SK-N-SH (cell line): ENCODE measurements around the gene JAKMIP1. TPM values are rescaled to one million over a fixed set of nuclear protein-coding genes. Genes with fewer than 3 reads are reported as not detected.

ENCODE experiments used
- CTCF ChIA-PET: fragments of 300-600, 350-600 bp; formaldehyde crosslinking; extraction: SDS; loops from one replicate; lab custom pipeline; 2021; lab: Yijun Ruan, JAX
- POLR2A ChIA-PET: fragments of 350-600 bp; sonication (Branson Sonifier 250); formaldehyde crosslinking; extraction: SDS; loops from one replicate; lab custom pipeline; 2020; ENCODE audit warnings: antibody characterized with exemption, inconsistent platforms; lab: Yijun Ruan, JAX
- DNase-seq: peaks from one replicate; pipeline ENCODE4 v3.0.0; 2012
- H2AFZ ChIP-seq: fragments of 200-600 bp; sonication (generic); 2 replicates; pipeline ENCODE4 v1.8.1; 2016; ENCODE audit warnings: antibody characterized with exemption, mild to moderate bottlenecking, low read depth
- H3F3A ChIP-seq: fragments of 200-600 bp; sonication (generic); replicated peaks from 2 replicates; pipeline ENCODE3; 2016; ENCODE audit warnings: antibody characterized with exemption, mild to moderate bottlenecking; ENCODE audit not compliant: insufficient read depth
- H3K27ac ChIP-seq, 2 experiments: fragments of 200-500 bp in 1 of 2; fragments of 200-600 bp in 1 of 2; sonication (Bioruptor generic) in 1 of 2; sonication (generic), shearing (Covaris generic) in 1 of 2; 2 replicates each; pipeline versions ENCODE4 v1.5.1 to v1.6.1; 2014 to 2016; ENCODE audit warnings: low read depth in 2 of 2, inconsistent platforms in 1 of 2, low read length in 1 of 2, mild to moderate bottlenecking in 1 of 2, mixed read lengths in 1 of 2
- H3K27me3 ChIP-seq: fragments of 200-600 bp; sonication (generic), shearing (Covaris generic); 2 replicates; pipeline ENCODE4 v1.6.1; 2016; ENCODE audit warnings: mixed run types; ENCODE audit not compliant: insufficient read depth
- H3K36me3 ChIP-seq, 2 experiments: fragments of 200-500 bp in 1 of 2; fragments of 200-600 bp in 1 of 2; sonication (Bioruptor generic) in 1 of 2; sonication (generic) in 1 of 2; replicated peaks in 1 of 2; 2 replicates each; pipeline versions ENCODE3 to v1.5.1; 2014 to 2016; ENCODE audit warnings: low read length in 1 of 2, mild to moderate bottlenecking in 1 of 2; ENCODE audit not compliant: insufficient read depth in 2 of 2, control insufficient read depth in 1 of 2
- H3K4me1 ChIP-seq, 2 experiments: fragments of 200-500 bp in 1 of 2; fragments of 200-600 bp in 1 of 2; sonication (Bioruptor generic) in 1 of 2; sonication (generic), shearing (Covaris generic) in 1 of 2; 2 replicates each; pipeline versions ENCODE4 v1.5.1 to v1.6.1; 2014 to 2016; ENCODE audit warnings: low read depth in 1 of 2, low read length in 1 of 2, mixed run types in 1 of 2; ENCODE audit not compliant: insufficient read depth in 2 of 2, control insufficient read depth in 1 of 2
- H3K4me2 ChIP-seq: fragments of 200-600 bp; sonication (generic), shearing (Covaris generic); 2 replicates; pipeline ENCODE4 v1.6.1; 2017; ENCODE audit warnings: mixed run types
- H3K4me3 ChIP-seq, 2 experiments: fragments of 200-500 bp in 1 of 2; fragments of 200-600 bp in 1 of 2; sonication (Bioruptor generic) in 1 of 2; sonication (generic), shearing (Covaris generic) in 1 of 2; 2 replicates each; pipeline versions ENCODE4 v1.5.1 to v1.8.1; 2014 to 2016; ENCODE audit warnings: low read depth in 2 of 2, inconsistent platforms in 1 of 2, low read length in 1 of 2, mild to moderate bottlenecking in 1 of 2, mixed read lengths in 1 of 2, moderate library complexity in 1 of 2
- H3K79me2 ChIP-seq: fragments of 200-600 bp; sonication (generic); 2 replicates; pipeline ENCODE4 v1.8.1; 2017; ENCODE audit warnings: mild to moderate bottlenecking; ENCODE audit not compliant: insufficient read depth
- H3K9ac ChIP-seq: fragments of 200-600 bp; sonication (generic); 2 replicates; pipeline ENCODE4 v1.6.1; 2017; ENCODE audit warnings: mixed run types
- H3K9me2 ChIP-seq: fragments of 200-600 bp; sonication (generic); 2 replicates; pipeline ENCODE4 v1.6.1; 2017; ENCODE audit warnings: mixed run types
- H3K9me3 ChIP-seq: fragments of 200-600 bp; sonication (generic); 2 replicates; pipeline ENCODE4 v1.6.1; 2017; ENCODE audit warnings: mixed run types, mild to moderate bottlenecking, moderate library complexity
- H4K20me1 ChIP-seq: fragments of 200-600 bp; sonication (generic); 2 replicates; pipeline ENCODE4 v1.6.1; 2017; ENCODE audit warnings: mild to moderate bottlenecking, mixed run types; ENCODE audit not compliant: insufficient read depth
- ELF1 ChIP-seq: IDR thresholded peaks from 2 replicates; pipeline ENCODE4 v1.4.0; 2012
- FOSL2 ChIP-seq: IDR thresholded peaks from 2 replicates; pipeline ENCODE4 v1.4.0; 2012; ENCODE audit warnings: low read depth, mild to moderate bottlenecking, moderate library complexity, borderline replicate concordance
- FOXJ3 ChIP-seq: sonication (generic); formaldehyde crosslinking; IDR thresholded peaks from 2 replicates; pipeline ENCODE4 v1.5.1; 2020; ENCODE audit warnings: mild to moderate bottlenecking, missing genetic modification reagents
- FOXM1 ChIP-seq: IDR thresholded peaks from 2 replicates; pipeline ENCODE4 v1.4.0; 2012; ENCODE audit warnings: low read depth, mild to moderate bottlenecking
- MXI1 ChIP-seq: IDR thresholded peaks from 2 replicates; pipeline ENCODE4 v1.6.1; 2012; ENCODE audit warnings: mild to moderate bottlenecking, low read depth, low read length, improper control_type of control experiment
- NFIC ChIP-seq: IDR thresholded peaks from 2 replicates; pipeline ENCODE4 v1.4.0; 2012; ENCODE audit warnings: borderline replicate concordance
- NRF1 ChIP-seq: IDR thresholded peaks from 2 replicates; pipeline ENCODE4 v1.6.1; 2012; ENCODE audit warnings: low read depth, mild to moderate bottlenecking, low read length
- PBX3 ChIP-seq: IDR thresholded peaks from 2 replicates; pipeline ENCODE4; 2012
- RCOR1 ChIP-seq: fragments of 150-350 bp; IDR thresholded peaks from 2 replicates; pipeline ENCODE4 v1.6.1; 2017; ENCODE audit warnings: antibody characterized with exemption, low read length
- RXRA ChIP-seq: IDR thresholded peaks from 2 replicates; pipeline ENCODE4 v1.4.0; 2012; ENCODE audit warnings: low read depth, mild to moderate bottlenecking, borderline replicate concordance
- TAF1 ChIP-seq: IDR thresholded peaks from 2 replicates; pipeline ENCODE4 v1.6.1; 2012; ENCODE audit warnings: low read depth, mild to moderate bottlenecking, low read length, moderate library complexity, borderline replicate concordance
- TCF12 ChIP-seq: IDR thresholded peaks from 2 replicates; pipeline ENCODE4 v1.4.0; 2012
- USF2 ChIP-seq: fragments of 150-350 bp; IDR thresholded peaks from 2 replicates; pipeline ENCODE4 v1.6.1; 2017; ENCODE audit warnings: antibody characterized with exemption, low read length, low read depth, borderline replicate concordance
- YY1 ChIP-seq: IDR thresholded peaks from 2 replicates; pipeline ENCODE4 v1.4.0; 2012; ENCODE audit warnings: low read depth, mild to moderate bottlenecking
- WGBS: methylation state at CpG from one replicate; pipeline ENCODE4 v1.1.6; 2017; ENCODE audit warnings: low lambda C conversion rate; 5-methylcytosine and 5-hydroxymethylcytosine counted together
- polyA plus RNA-seq, 3 experiments: library from polyadenylated mRNA; depleted of rRNA; stranded (reverse); fragments of >200 nt; gene quantifications; 2 replicates each; pipeline ENCODE4 v1.2.3, GENCODE V29; 2012
- TF ChIP-seq, protein P1 (sequence below): IDR thresholded peaks from 2 replicates; pipeline ENCODE4 v1.4.0; 2012; ENCODE audit warnings: low read depth
- TF ChIP-seq, protein P2 (sequence below): IDR thresholded peaks from 2 replicates; pipeline ENCODE4 v1.4.0; 2012; ENCODE audit warnings: low read depth, borderline replicate concordance
- TF ChIP-seq, protein P3 (sequence below): IDR thresholded peaks from 2 replicates; pipeline ENCODE4 v1.6.1; 2012; ENCODE audit warnings: mild to moderate bottlenecking, low read depth, low read length, moderate library complexity

The JAKMIP1 gene
- polyA plus RNA-seq, 1 of the 3 experiments (the other 2 are of a cell fraction) = 0.54 TPM

DNA sequence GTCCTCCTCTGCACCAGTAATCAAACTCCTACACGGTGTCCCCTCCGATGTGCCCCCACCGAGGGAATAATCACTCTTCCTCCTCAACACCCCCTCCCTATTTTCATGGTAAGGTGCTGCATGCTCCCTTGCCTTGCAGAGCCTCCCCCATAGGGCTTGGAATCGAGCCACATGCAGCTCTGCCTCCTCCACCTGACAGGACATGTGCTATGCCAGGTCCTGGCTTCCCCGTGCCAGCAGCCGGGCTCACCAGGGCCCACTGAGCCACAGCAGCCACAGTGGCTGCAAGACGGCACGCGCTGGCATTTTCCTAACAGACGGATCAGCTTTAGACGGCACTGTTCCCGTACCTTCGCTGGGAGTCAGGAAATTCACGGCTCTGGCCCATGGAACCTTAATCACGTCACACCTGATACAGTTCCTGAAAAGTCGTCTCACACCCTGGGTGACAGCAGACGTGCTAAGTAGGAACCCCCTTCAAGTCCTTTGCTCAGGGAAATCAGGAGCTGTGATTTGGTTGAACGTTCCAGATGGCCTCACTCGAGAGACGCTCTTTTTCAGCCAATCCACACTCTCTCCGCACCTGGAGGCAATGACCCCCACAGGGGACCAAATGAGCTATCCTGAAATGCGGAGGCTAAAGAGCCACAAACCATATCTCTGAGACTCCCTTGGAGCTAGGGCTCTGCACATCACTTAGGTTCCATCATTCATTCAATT, 63.2 kb downstream of the JAKMIP1 start:
- no peak for DNase-seq

More for the DNA sequence above, 63.2 kb downstream of the JAKMIP1 start:
- ChIA-PET CTCF (interaction anchor here (0.7 kb wide), 1 partner anchor 63 kb away, joined by 3 read pairs; the partner anchor contains the start of gene JAKMIP1), POLR2A (no interaction called here)
- Histone ChIP-seq H3K36me3 (no peaks in the 10 kb centered on the region), H3K4me2 (no peak overlapping the region), H3K4me3 (no peak overlapping the region), H3K27me3 (no peaks in the 10 kb centered on the region), H3K9me2 (no peaks in the 10 kb centered on the region), H3F3A (no peaks in the 10 kb centered on the region), H3K79me2 (no peaks in the 10 kb centered on the region), H3K9ac (no peak overlapping the region), H3K9me3 (no peaks in the 10 kb centered on the region), H4K20me1 (no peaks in the 10 kb centered on the region), H3K27ac (no peak overlapping the region; a peak in 1 of 4 replicates), H3K4me1 (peaks cover 0 to 3% of the 10 kb centered on the region in 2 experiments; a peak in 1 of 4 replicates), H2AFZ (no peak overlapping the region)
- WGBS = 67% methylated on average over 19 of the region's 22 CpGs
- TF ChIP-seq USF2 (no peak), PBX3 (no peak), NRF1 (no peak), RCOR1 (no peak), TCF12 (no peak), ELF1 (no peak), FOXM1 (no peak), RXRA (no peak), FOXJ3 (no peak), MXI1 (no peak), TAF1 (no peak), YY1 (no peak), NFIC (no peak), FOSL2 (no peak)
- TF ChIP-seq, protein P1, sequence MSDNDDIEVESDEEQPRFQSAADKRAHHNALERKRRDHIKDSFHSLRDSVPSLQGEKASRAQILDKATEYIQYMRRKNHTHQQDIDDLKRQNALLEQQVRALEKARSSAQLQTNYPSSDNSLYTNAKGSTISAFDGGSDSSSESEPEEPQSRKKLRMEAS = no peak
- TF ChIP-seq, protein P2, sequence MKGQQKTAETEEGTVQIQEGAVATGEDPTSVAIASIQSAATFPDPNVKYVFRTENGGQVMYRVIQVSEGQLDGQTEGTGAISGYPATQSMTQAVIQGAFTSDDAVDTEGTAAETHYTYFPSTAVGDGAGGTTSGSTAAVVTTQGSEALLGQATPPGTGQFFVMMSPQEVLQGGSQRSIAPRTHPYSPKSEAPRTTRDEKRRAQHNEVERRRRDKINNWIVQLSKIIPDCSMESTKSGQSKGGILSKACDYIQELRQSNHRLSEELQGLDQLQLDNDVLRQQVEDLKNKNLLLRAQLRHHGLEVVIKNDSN = no peak
- TF ChIP-seq, protein P3, sequence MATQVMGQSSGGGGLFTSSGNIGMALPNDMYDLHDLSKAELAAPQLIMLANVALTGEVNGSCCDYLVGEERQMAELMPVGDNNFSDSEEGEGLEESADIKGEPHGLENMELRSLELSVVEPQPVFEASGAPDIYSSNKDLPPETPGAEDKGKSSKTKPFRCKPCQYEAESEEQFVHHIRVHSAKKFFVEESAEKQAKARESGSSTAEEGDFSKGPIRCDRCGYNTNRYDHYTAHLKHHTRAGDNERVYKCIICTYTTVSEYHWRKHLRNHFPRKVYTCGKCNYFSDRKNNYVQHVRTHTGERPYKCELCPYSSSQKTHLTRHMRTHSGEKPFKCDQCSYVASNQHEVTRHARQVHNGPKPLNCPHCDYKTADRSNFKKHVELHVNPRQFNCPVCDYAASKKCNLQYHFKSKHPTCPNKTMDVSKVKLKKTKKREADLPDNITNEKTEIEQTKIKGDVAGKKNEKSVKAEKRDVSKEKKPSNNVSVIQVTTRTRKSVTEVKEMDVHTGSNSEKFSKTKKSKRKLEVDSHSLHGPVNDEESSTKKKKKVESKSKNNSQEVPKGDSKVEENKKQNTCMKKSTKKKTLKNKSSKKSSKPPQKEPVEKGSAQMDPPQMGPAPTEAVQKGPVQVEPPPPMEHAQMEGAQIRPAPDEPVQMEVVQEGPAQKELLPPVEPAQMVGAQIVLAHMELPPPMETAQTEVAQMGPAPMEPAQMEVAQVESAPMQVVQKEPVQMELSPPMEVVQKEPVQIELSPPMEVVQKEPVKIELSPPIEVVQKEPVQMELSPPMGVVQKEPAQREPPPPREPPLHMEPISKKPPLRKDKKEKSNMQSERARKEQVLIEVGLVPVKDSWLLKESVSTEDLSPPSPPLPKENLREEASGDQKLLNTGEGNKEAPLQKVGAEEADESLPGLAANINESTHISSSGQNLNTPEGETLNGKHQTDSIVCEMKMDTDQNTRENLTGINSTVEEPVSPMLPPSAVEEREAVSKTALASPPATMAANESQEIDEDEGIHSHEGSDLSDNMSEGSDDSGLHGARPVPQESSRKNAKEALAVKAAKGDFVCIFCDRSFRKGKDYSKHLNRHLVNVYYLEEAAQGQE = no peak
